Activated effector memory CD4-positive, alpha-beta T cell treated with Interleukin-2 at 50 U/mL for 16 hours (primary cell): Measurements from ENCODE around the gene RHOT1.
"Not testable (repeated sequence)": the region's sequence is repeated elsewhere in the genome, so short reads cannot be mapped to it uniquely, and the experiment has no call there.

Source experiments
- DNase-seq: peaks from one replicate; pipeline ENCODE4 v3.0.0-alpha.2; 2020

The RHOT1 gene

DNA sequence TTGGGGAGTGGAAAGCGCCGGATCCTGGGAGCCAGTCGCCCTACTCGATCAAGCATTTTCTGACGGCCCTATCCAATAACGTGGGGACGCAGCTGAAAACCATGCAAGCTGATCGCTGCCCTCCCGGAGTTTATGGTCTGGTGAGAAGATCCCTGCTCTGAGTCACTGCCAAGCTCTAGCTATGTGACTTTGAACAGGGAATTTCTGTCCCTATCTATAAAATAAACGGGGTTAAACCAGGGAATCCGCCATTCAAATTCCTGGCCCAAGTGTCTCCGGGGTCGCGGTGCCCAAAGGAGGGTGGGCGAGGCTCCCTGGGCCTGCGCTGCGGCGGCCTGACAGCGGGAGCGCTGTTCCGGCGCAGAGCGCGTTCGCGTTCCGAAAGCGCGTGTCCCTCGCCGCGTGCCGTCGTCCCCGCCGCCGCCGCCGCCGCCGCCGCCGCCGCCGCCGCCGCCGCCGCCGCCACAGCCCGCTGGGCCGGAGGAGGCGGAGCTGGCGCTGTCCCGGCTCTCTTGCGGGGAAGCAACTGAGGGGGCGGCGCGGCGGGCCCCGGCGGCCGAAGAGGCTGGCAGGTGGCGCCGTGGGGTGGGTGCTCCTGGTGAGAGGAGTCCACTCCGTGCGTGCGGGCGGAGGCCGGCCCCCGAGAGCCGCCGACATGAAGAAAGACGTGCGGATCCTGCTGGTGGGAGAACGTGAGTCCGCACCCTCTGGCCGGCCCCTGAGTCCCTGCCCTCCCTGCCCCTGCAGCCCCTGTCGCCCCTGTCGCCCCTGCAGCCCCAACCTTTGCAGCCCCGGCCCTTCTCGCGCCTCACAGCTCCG lies at the start of gene RHOT1:
TSS of gene RHOT1 (plus strand) at position 465 of the 819 bp plus-strand sequence. CDS start at position 656, 191 bp downstream.
- peak; percentile 72 for DNase-seq

DNA sequence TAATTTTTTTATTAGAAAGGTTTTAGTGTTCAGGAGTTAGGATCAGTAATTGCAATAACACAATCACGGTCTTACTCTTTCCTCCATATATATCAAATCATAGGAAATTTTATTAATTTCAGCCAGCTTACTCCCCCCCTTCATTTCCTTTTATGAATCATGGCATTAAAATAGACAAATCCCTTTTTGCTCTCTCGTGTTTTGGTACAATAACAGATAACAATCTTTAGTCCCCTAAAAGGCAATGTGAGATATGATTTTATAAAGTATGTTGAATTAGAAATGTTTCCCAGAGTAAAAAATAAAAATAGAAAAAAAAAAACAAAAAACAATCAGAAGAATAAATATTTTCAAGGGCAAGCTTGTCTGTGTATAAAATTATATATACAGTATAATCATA lies 42.6 kb upstream of the RHOT1 start:
- DNase-seq, result no peak

DNA sequence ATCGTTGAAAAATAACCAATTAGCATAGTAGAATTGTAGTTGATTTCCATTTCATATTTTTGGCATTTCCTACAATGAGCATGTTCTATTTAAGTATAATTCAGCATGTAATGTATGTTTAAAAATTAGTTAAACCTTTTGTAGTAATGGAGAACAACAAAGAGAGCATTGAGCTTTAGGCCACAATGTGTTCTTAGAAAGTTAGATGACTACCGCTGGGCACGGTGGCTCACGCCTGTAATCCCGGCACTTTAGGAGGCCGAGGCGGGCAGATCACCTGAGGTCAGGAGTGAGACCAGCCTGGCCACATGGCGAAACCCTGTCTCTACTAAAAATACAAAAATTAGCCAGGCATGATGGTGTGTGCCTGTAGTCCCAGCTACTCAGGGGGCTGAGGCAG lies 42.0 kb upstream of the RHOT1 start:
- not testable (repeated sequence) for DNase-seq

DNA sequence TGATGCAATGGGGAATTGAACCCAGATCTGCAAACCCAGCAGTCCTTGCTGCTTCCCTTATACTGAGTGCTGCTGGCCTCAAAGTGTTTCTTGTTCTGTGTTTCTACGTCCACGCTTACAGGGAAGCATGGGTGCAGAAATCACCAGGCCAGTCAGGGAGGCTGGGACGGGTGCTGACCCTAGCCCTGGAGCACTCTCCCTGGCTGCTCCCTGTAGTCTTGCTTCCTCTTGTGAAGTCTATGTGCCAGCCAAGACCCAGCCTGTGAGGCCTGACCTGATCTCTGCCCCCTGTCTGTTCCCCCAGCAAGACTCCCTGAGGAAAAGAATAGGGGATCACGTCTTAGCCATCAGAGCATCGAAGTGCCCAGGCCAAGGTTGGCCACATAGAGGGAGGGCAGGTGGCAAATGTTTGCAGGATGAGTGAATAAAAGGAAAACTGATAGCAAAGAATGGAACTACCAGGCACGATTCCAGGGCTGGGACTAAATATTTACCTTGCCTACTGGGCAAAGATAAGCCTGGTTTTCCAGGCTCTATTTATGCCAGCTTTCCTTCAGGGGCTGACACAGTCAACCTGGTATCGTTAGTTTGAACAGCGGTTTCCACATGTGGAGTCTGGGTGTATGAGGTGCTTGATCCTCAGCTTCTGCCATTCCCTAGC lies 41.2 kb upstream of the RHOT1 start:
- DNase-seq, result no peak

DNA sequence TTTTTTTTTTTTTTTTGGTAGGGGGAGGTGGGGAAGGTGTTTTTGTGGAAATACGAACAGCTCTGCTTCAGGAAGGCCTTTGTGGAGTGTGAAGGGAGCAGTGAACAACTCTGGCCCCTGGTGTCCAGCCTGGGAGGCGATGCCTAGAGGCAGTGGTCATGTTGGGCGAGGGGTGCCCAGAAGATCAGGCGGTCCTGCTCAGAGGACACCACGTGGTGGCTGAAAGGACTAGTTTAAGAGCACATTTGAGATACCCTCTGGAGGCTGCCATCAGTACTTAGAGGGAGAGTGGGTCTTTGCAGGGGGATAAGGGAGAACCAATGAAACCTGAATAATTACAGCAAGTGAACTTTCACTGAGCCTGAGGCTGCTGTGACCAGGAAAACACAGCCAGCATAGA lies 40.1 kb upstream of the RHOT1 start:
- no peak for DNase-seq

DNA sequence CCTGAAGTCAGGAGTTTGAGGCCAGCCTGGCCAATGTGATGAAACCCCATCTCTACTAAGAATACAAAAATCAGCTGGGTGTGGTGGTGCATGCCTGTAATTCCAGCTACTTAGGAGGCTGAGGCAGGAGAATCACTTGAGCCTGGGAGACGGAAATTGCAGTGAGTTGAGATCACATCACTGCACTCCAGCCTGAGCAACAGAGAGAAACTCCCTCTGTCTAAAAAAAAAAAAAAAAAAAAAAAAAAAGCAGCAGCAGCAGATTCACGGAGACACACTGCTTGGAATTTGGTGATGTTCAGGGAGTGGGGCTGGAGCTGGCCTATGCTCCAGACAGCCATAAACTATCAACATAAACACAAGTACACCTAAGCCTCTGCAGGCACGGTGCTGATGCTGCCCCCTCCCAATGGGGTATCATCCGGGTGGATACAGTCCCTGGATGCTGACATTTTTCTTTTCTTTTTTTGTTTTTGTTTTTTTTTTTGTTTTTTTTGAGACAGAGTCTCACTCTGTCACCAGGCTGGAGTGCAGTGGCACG lies 39.6 kb upstream of the RHOT1 start:
- DNase-seq, result no peak

DNA sequence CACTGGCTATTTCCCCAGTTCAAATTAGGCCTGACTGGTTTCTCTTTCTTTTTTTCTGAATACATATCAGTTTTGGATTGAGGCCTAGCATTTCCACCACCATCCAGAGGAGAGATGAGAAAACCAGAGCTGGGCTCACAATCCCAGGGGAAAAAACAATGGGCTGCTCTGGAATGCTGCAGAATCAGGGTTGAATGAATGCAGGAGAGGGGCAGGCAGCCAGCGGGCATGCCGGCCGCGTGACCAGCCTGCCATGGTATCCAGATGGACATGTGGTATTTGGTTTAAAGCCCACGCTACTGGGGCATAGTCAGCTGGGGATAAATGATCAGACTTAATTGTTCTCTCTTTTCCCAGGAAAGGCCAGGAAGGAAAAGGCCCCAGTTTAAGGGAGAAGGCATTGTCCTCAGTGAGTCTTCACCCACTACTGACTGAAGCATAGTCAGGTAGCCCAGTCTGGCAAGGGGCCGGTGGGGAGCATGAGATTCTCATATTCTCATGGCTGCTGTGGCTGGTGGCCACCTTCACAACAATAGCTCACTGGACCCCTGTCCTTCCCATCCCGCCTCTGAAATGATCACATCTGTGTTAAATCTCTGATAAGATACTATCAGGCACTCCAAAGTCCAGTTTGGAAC lies 38.7 kb upstream of the RHOT1 start:
- DNase-seq, result no peak

DNA sequence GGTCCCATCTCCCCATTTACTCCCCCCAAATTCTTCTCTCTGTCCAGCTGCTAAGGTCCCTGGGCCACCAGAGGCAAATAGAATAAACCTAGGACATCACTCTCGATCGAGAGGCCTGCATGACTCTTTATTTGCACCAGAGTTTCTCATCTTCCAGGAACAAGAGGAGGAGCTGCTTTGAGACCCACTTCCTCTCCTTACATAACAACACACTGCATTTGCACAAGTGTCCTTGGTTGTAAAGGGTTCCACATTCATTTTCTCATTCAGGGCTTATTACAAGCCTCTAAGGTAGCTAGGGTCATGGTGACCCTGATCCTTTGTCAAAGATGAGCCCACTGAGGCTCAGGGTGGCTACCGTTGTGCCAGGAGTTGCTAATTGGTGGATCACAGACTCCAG lies 38.1 kb upstream of the RHOT1 start:
- DNase-seq, result no peak

DNA sequence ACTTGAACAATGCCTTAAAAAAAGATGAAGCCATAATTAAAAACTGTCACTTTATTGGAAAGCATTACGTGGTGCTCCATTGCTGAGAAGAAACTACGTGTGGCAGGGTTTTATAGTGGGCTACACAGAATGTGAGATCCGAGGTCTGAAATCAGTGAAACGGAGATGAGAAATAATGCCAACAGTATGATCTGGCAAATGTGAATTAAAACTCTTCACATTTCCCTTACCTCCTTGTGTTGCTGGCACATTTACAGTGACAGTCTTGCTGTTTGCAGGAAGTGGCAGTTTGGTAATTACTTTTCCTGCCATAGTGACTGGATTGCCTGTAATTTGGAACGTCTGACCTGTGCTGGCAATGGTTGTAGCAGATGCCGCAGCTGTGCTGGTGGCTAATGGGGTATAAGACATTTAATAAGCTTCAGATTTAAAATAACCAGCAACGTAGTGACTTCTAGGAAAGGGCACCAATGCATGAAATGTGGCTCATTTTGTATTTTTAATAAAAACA lies 35.8 kb upstream of the RHOT1 start:
- DNase-seq, result not testable (repeated sequence)

DNA sequence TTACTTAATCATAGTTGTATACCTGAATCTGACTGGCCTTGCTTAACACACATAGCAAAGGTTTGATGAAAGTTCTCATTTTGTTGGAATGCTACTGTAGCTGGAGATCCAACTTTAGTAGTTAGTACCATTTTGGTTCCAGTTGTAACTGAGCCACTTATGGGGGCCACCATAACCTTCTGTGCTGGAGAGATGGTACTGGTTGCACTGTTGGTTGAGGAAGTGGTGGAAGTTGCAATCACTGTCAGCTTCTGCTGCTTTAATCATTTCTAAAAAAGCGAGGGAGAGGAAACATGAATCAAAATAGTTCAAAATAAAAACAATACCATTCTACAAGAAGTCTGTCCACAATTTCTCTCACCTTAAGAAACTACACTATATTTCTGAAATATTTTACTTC lies 35.1 kb upstream of the RHOT1 start:
- not testable (repeated sequence) for DNase-seq

DNA sequence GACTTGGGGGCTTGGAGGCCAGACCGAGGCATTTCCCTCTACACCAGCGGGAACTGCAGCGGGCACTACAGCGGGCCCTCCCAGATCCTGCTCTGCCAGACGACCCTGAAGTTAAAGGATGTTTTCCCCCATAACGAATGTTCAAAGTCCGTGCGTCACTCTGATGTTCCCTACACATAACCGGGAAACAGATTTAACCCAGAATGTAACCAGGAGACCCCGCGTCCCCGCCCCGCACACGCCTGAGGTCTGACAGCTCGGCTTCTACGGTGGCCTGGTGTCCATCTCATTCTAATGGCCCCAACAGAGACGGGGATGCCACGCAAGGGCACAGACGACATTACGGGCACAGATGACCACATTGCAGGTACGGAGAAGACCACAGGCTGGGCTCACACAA lies 31.7 kb upstream of the RHOT1 start:
- no peak for DNase-seq

DNA sequence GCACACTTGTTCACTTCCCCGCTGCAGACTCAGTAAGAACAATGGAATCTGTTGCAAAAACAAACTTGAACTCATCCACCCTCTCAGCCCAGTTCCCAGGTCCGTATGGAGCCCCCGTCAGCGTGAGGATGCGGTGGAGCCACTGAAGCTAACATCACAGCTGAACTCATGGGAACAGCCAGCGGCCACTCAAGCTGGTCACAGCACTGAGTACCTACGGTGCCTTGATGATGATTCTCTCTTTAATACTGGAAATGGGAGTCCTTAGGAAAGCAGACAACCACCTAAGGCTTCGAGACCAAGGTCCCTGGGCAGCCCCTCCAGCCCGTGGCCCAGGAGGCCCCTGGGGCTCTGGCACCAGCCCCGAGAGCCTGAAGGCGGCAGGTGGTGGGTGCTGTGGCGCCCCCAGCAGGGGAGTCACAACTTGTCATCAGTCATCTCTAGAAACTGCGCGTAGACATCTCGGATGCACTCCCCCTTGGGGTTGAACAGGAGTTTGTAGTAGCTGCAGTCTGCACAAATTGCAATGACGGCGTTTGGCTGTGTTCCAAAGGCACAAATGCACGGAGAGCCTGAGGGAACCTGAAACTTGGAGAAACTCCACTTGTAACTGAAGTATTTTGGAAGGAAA lies 31.0 kb upstream of the RHOT1 start:
- DNase-seq, result peak; percentile 8

DNA sequence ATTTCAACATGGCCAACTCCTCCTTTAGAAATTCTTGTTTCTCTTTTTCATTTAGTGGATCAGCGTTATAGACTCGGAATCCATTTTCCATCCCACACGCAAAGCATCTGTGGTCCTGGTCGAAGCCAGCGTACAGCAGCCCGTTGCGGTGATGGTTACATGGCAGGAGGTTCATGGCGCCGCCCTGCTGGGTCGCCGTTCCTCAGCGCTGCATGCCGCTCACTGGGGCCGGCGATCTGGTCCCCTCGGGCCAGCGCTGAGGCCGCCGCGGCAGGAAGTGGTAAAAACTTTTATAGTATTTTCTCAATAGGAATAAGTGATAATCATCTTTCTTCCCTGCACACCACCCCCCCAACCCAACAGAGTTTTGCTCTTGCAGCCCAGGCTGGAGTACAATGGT lies 29.9 kb upstream of the RHOT1 start:
- DNase-seq, result no peak

DNA sequence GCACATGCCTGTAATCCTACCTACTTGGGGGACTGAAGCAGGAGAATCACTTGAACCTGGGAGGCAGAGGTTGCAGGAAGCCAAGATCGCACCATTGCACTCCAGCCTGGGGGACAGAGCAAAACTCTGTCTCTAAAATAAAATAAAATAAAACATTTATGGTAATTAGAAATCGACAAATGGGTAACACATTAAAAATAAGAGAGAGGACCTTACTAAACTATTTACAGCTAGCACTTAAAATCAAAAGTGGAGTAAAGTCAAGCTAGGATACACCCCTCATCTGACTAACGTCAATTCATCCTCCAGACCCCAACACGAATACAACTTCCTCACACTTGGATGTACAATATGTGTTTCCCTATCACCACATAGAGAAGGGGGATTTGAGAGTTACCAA lies 27.8 kb upstream of the RHOT1 start:
- DNase-seq, result no peak

DNA sequence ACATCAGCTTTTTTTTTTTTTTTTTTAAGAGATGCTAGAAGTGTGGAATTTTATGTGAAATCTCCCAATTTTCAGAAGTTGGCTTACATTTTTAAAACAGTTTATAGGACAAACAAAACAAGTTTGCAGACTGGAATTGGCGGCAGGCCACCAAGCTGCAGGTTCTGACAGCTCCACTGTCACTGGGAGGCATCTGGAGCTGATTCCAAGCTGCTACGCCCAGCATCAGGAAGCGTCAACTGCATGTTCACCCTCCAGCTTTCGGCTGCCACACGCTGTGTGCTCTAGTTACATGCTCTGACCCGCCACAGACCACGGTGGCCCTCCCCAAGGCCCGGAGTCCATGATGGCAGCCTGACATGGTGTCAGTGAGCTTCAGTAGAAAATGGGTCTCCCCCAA lies 26.8 kb upstream of the RHOT1 start:
- not testable (repeated sequence) for DNase-seq

DNA sequence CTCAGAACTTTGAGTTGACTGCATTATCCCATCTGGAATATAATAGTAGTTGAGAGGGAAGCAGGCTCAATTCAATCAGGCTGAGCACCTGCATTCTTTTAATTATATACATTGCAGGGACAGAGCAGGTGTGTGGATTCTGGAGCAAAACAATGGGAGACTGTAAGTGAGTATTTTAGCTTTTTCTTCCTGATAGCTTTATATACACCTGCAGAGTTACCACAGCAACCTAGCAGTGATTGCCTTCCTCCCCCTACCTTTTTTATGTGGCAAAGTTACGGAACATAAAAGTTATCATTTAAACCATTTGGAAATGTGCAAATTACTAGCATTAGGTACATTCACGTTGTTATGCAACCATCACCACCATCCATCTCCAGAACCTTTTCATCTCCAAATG lies 25.4 kb upstream of the RHOT1 start:
- no peak for DNase-seq

DNA sequence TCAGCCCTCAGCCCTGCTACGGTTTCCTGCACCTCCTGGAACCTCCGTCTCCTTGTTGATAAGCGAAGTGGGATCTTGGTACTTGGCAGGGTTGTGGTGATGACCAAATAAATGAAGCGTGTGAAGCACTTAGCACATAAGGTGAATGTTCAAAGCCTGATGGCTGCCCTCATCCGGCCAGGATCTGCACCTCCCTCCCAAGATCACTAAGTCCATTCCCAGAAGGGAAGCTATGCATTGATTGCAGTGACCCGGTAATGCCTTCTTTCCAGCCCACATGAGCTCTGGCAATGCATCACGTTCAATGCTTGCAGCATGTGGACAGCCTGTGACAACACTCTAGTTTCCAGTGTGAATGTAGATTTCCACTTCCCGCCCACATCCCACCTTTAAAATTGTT lies 24.9 kb upstream of the RHOT1 start:
- no peak for DNase-seq

DNA sequence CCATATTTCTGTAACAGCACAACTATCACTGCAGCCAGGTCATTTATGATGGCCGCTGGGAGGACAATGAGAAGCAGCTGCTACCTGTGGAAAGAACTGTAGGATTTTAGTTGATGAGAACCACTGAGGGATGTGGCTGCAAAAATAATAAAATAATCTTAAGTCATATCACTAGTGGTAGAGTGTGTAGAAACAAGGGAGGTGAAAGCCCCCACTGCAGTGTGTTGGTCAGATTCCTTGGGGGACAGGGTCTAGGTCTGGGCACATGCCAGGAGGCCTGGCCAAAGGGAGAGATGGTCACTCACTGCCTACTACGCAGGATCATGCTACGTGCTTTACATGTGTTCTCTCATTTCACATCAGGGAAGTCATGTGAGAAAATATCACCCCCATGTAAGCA lies 24.2 kb upstream of the RHOT1 start:
- not testable (repeated sequence) for DNase-seq

DNA sequence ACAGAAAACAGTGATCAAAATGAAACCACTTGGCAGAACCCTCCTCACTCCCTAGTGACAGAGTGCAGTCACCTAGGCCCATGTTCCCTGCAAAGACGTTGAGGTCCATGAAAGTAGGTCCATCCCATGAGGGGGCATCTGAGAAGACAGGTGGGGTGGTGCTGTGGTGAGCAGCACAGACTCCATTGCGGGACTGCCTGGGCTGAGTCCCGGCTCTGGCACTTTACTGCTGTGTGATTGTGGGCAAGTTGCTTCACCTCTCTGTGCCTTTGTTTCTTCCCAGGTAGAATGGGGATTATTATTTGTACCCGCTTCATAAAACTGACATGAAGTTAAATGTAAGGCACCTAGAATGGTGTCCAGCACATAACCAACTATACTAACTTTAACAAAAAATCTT lies 23.5 kb upstream of the RHOT1 start:
- no peak for DNase-seq

DNA sequence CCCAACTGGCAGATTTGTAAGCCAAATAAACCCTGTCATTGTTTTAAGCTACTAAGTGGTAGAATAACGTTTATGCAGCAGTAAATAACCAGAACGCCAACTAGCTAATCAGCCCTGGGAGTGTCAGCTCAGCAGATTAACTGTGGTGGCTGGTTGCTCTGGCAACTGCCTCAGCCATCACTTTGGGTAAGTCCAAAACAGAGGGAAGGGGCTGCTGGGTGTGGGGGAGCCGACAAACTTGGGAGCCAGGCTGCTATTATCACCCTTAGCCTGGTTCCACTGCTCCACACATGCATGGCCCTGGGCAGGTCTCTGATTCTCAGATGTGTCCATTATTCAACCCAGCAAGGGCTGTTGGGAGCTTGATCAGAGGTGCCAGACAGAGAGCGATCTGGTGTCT lies 22.2 kb upstream of the RHOT1 start:
- no peak for DNase-seq

DNA sequence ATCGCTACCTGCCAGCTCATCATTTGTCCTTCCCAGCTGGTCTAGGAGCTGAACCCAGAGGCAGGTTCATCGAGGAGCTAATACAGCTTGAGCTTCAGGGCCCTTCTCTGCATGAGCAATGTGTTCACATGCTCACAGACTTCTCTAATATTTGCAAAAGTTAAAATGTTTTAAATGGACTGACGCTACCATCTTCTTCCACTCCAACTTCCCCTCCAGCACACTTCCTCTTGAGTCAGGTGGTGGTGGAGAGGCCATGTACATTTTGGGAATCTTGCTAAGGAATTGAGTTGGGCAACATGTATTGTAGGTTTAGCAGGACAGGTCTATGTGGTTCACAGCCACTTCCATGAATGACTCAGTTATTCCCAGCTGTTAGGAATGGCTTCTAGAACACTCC lies 21.6 kb upstream of the RHOT1 start:
- DNase-seq, result no peak

DNA sequence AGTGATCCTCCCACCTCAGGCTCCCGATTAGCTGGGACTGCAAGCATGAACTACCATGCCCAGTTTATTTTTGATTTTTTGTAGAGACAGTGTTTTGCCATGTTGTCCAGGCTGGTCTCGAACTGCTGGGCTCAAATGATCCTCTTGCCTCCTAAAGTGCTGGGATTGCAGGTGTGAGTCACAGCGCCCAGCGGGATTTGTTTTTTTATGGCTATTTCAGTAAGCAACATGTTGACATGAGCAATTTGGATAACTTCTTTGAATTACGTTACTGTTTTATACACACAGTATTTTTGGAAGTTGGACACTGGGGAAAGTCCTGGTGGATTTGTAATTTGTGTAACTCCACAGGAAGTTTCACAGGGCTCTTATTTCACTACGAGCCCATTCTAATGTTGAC lies 18.5 kb upstream of the RHOT1 start:
- DNase-seq, result no peak
